Glomerular visceral epithelial cell (primary cell): Measurements from ENCODE around the gene IL1RL1.

Experiments used
- DNase-seq: peaks from one replicate; pipeline ENCODE4 v3.0.0-alpha.2; 2016; ENCODE audit errors: extremely low spot score

IL1RL1 gene

DNA sequence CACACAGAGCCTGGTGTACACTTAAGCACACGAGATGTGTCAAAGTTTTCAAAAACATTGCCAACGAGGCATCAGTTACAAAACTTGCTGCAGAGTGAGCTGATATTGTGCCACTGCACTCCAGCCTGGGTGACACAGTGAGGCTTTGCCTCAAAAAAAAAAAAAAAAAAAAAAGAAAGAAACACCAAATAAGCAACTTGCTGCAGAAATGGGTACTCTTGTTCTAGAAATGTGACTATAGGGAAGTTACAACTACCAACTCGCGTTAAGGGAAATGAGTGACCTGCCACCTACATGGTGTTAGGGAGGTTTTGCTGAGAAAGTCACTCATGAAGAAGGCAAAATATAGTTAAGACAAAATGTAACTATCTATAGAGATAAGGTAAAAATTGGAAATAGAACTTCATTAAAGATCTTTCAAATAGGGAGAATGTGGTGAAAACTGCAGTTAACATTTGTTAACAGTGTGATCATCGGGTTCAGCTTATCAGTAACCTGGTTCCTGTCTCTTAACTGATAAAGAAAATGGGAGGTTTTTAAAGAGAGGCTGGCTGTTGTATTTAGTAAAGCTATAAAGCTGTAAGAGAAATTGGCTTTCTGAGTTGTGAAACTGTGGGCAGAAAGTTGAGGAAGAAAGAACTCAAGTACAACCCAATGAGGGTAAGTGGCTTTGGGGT lies at the start of gene IL1RL1:
Gene IL1RL1 (plus strand): TSS at position 600 of the 677 bp plus-strand sequence. CDS start 26,702 bp downstream, outside the sequence.
- no peak for DNase-seq

GRCh38 chr2:102262216-102263129 lies 48.9 kb upstream of the IL1RL1 start:
- no peak for DNase-seq

DNA sequence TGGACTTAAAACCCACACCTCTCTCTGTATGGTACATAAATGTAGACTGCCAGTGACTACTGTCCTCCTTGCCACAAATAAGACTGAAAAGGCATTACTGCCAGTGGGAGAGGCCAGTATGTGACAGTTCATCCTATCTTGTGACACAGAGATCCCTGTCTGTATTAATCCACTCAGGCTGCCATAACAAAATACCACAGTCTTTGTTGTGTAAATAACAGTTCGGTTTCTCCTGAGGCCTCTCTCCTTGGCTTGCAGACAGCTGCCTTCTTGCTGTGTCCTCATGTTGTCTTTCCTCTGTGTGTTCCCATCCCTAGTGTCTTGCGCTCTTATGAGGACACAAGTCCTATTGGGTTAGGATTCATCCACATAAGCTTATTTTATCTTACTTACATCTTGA lies 46.4 kb upstream of the IL1RL1 start:
- no peak for DNase-seq

GRCh38 chr2:102266204-102266603 lies 45.2 kb upstream of the IL1RL1 start:
- no peak for DNase-seq

- DNase-seq, result no peak
These were observed 43.6 kb upstream of the IL1RL1 start for GRCh38 chr2:102267774-102268173.

GRCh38 chr2:102268510-102269199 lies 42.7 kb upstream of the IL1RL1 start:
- no peak for DNase-seq

DNA sequence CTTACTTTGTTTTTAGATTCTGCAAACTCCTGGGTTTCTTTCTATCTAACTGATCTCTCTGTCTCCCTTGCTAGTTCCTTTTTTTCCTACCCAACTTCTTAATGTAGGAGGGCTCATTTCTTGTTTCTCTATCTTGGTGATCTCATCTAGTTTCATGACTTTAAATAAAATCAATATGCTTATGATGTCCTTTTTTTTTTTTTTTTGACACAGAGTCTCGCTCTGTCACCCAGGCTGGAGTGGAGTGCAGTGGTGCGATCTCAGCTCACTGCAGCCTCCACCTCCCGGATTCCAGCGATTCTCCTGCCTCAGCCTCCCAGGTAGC lies 42.2 kb upstream of the IL1RL1 start:
- DNase-seq, result no peak

DNA sequence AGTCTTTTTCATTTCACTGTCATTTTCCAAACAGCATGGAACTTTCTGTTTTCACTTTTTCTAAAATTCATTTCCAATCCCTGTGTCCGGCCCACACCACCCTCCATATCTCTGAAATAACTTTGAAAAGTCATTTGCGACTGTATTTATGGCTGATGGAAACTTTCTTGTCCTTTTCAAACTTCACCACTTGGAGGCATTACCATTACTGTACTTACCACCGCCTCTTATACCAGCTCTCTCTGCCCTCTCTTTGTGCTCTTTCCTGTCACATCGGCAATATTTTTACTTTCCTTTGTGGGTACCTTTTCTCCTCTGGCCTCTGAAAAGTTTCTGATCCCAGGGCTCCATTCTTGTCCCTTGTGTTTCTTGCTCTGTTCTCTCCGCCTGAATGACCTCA lies 39.5 kb upstream of the IL1RL1 start:
- no peak for DNase-seq

DNA sequence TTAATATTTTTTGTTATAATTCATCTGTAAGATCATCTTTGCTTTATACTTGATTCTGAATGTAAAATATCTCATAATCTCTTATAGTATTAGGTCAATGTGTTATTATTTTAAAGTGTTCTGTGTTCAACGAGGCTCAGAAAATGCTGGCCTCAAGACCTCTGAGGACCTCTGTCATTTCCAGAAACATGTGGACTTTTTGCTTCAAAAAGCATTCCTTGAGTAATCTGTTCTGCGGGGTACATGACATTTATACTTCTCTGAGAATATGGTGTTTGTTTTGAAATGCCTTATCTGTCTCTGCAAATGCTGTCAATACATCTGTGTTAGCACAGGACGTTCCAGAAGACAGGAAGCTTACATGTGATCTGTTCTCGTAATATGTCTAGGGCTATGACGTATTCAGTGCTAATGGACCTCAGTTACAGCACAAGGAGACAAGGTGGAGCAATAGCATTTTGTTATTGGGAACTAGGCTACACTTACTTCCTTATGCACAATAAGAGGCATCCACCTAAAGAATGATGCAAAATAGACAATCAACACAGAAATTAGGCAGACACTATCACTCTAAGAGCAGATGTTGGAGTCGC lies 37.6 kb upstream of the IL1RL1 start:
- no peak for DNase-seq

- DNase-seq, result no peak
These were observed 34.7 kb upstream of the IL1RL1 start for GRCh38 chr2:102276549-102277201.

DNA sequence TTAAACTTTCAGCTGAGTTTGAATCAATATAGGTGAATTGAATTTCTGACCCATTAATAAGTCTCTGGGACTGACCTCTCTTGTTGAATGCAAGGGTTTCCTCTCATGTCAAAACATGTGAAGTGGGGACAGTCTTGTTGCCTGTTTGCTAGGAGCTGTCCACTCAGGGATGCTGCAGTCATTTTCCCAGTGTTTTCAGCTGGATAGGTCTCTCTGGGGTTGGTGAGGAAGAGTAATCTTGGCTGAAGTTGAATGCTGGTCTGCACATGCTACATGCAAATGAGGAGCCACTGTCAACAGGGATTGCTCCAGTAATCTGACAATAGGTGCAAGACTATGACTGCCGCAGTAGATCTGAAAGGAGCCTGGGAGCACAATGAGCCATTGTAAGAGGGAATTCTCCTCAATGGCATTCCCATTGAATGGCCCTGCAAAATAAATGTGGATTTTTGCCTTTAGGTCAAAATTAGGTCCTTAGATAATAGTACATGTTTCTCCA lies 34.1 kb upstream of the IL1RL1 start:
- no peak for DNase-seq

GRCh38 chr2:102278720-102279390 lies 32.5 kb upstream of the IL1RL1 start:
- no peak for DNase-seq

DNA sequence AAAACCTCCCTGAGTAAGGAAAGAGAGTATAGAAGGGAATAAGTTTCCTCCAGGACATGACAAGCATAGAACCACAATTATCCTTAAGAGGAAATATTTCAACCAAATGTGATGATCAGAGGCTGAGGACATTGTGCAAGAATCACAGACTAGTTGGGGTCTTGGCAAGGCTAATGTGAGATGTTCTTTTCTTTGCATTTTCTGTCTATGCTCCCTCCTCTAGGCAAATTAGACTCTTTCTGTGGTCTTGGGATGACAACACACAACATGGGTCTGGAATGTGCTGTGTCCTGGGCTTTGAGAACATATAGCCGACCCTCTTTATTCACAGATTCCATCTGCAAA lies 32.0 kb upstream of the IL1RL1 start:
- no peak for DNase-seq

DNA sequence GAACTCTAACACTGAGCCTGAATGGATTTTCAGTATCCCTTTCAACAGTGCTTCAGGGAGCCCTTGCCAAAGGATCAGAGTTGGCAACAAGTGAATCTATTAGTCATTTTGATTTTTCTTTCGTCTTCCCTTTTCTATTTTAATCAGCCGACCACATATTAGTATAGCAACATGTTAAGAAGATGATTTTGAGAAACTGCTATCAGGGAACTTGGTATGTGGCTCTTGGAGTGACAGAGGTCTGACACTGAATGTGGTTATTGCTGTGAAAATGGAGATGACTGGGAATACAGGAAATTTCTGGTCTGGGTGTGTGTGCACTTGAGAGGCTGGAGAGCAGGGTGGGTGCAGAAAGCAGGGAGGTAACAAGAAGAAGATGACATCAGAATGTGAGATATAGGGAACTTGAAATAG lies 28.7 kb upstream of the IL1RL1 start:
- DNase-seq, result no peak

- DNase-seq, result no peak
These were observed 27.4 kb upstream of the IL1RL1 start for GRCh38 chr2:102283996-102284395.

GRCh38 chr2:102284611-102285010 lies 26.8 kb upstream of the IL1RL1 start:
- no peak for DNase-seq

- no peak for DNase-seq
These were observed 26.0 kb upstream of the IL1RL1 start for GRCh38 chr2:102285368-102285767.

GRCh38 chr2:102286041-102286440 lies 25.3 kb upstream of the IL1RL1 start:
- DNase-seq, result no peak

- DNase-seq, result no peak
These were observed 22.2 kb upstream of the IL1RL1 start for GRCh38 chr2:102289129-102289528.

GRCh38 chr2:102290594-102290993 lies 20.8 kb upstream of the IL1RL1 start:
- DNase-seq, result no peak
